GM11168 (cell line): ENCODE measurements around the gene TMEM42.

Experiments
- in situ Hi-C: fragments of 300-500 bp; cut with MboI; formaldehyde crosslinking; loops from one replicate; pipeline ENCODE4 v1.12.0; 2022; ENCODE audit warnings: low sequenced_read_pairs; ENCODE audit not compliant: unreplicated experiment

TMEM42 gene

GRCh38 chr3:44870375-44871061, 8.8 kb downstream of the TMEM42 start:
- in situ Hi-C loops = no loop called here

DNA sequence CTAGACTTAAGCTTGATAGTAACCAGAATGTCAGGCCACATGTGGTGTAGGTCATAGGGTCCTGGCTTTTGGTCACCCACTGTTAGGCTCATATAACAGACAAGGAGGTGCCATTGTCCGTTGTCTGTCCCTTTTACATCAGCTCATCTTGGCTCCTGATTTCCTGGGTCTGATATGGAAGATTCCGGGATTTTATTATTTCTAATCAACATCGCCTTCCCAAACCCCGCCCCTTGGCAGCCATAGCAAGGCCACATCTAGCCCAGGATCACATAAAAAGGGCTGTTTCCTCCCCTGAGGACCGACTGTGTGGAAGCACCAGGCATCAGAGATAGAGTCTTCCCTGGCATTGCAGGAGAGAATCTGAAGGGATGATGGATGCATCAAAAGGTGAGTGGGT, 12.6 kb downstream of the TMEM42 start, which contains the start of gene TGM4:
TGM4 (plus strand) TSS at position 301 of the 400 bp plus-strand sequence; CDS start at position 372, 71 bp downstream.
- in situ Hi-C loops = no loop called here

DNA sequence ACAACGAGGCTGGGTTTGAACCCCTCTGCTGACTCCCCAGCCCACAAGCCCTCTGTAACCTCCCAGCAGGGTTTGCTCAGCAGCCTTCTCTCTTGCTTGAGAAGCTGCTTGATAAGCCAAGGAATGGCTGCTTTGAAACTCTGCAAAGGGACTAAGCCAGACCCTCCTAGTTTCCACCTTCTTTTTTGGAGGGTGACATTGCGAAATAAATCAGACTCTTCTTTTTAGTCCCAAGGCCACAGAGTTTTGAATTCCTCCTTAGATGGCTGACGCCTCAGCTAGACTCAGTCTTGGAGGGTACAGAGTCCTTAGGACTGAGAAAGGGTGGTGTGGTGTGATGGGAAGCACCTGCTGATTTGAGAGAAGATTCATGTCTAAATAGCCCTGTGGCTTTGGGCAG, 13.9 kb downstream of the TMEM42 start:
- in situ Hi-C loops = no loop called here

DNA sequence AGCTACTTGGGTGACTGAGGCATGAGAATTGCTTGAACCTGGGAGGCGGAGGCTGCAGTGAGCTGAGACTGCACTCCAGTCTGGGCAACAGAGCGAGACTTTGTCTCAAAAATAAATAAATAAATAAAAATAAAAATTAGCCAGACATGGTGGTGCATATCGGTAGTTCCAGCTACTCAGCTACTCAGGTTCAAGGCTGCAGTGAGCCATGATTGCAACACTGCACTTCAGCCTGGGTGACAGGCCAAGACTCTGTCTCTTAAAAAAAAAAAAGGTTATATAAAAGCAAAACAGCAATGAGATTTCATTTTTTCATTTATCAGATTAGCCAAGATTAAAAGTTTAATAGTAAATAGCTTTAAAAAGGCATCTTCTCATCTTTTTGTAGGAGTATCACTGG, 15.6 kb downstream of the TMEM42 start:
- in situ Hi-C loops = no loop called here

DNA sequence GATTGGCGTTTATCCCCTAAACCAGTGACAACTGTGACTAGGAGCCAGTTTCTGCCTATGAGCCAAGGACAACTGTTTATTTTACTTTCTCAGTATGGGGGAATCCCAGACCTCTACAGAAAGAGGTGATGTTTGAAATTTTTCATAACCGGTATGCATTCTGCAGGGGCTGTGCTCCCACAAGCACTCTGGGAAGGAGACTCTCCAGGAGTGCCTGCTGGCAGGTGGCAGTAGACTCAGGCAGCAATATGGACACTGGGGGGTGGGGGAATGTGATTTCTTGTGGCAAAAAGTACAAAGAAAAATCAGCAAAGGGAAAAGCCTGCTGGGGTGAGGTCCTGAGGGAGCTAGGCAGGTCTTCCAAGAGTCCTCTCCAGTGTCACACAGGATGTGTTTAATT, 18.6 kb downstream of the TMEM42 start:
- in situ Hi-C loops = no loop called here

GRCh38 chr3:44883213-44883955, 21.7 kb downstream of the TMEM42 start:
- in situ Hi-C loops = no loop called here

DNA sequence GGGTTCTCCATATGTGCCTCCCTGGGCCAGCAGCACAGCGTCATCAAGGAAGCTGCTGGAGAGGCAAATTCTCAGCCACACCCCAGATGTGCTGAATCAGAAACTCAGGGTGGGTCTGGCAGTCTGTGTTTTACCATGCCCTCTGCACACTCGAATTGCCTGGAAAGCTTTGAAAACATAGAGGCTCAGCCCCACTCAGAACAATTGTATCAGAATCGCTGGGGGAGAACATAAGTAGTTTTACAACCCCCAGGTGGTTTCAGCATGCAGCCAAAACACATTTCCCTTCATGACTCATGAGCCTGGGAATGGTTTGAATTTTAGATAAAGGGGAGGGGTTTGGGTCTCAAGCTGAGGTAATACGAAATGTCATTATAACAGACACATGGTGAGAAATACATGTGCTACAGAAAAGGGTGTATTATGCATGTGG, 22.3 kb downstream of the TMEM42 start:
- in situ Hi-C loops = no loop called here

- in situ Hi-C loops = no loop called here
Observed at GRCh38 chr3:44885618-44886017, 23.9 kb downstream of the TMEM42 start.

GRCh38 chr3:44886561-44886960, 24.8 kb downstream of the TMEM42 start:
- in situ Hi-C loops = no loop called here

GRCh38 chr3:44887101-44887500, 25.4 kb downstream of the TMEM42 start:
- in situ Hi-C loops = no loop called here

DNA sequence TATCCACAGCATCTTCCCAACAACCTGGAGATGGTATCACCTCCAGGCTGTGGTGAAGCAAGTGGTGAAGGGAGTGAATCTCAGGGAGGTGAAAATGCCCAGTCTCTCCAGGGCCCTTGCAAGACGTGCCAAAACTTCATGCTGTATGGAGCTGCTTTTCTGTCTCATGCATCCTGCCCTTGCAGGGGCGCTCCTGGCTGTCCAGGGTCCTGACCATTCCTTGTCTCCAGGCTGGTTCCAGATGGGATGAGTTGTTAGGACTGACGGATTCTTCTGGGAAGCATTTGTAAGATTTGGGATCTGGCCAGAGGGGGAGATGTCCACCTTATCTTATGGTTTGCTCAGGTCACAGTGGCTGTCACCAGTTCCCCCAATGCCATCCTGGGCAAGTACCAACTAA, 28.5 kb downstream of the TMEM42 start:
- in situ Hi-C loops = no loop called here

DNA sequence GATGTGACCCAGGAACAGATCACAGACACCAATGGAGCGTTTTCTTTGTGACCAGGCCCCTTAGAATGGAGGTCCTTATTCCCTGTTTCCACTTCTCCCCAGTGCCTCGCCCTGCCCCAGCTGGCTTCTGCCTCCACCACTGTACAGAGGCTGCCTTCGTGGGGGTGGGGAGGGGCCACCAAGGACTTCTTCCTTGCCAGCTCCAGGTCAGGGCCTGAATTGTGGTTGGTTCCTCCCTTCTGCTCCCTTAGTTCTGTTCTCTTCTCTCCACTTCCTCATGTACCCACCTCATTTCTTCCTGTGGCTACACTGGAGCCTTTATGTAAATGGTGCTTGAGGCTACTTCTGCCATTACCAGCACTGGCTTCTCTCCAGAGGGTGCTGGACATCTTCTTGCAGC, 29.1 kb downstream of the TMEM42 start:
- in situ Hi-C loops = no loop called here

DNA sequence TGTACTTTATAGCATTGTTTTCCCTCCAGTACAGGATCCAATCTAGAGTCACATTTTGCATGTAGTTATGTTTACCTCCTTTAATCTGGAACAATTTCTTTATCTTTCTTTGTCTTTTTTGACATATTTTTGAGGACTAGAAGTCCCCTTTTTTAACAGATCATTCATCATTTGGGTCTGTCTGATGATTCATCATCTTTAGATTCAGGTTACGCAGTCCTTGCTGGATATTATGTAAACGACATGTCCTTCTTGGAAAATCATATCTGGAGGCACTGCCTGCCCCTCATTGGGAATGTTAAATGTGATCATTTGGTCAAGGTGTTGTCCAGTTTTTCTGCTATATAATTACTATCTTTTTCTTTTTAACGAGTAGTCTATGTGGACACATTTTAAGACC, 31.0 kb downstream of the TMEM42 start:
- in situ Hi-C loops = no loop called here

DNA sequence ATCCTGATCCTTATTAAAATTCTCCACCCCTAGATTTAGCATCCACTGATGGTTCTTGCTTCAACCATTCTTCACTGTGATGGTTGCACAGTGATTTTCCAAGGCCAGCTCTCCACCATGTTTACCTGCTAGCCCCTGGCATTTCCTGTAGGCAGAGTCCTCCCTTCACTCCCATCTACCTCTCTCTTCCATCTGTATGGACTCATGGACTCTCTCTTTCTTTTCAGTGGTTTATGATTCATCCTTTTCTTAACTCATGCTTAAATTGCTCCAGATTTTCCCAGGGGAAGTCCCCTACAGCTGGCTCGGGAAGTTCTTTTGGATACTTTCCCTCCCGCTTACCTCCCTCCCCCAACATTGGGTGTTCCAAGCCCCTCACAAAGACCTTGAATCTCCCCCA, 31.4 kb downstream of the TMEM42 start:
- in situ Hi-C loops = no loop called here

DNA sequence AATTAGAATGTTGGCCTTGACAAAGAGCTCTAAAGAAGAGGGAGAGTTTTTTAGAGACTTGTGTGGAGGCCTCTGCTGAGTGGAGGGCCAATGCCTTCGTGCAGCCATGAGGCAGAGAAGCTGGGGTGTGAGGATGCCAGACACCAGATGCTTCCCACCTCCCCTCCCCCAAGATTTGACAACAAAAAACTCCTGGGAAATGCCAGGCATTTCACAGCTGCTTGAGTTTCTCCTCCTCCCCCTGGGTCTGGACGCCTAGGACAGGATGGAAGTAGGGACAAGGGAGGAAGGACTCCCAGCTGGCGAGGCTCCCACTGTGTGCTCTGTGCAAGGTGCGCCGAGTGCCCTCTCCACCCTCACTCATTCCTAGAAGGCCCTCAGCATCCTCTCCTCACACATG, 32.8 kb downstream of the TMEM42 start:
- in situ Hi-C loops = no loop called here

DNA sequence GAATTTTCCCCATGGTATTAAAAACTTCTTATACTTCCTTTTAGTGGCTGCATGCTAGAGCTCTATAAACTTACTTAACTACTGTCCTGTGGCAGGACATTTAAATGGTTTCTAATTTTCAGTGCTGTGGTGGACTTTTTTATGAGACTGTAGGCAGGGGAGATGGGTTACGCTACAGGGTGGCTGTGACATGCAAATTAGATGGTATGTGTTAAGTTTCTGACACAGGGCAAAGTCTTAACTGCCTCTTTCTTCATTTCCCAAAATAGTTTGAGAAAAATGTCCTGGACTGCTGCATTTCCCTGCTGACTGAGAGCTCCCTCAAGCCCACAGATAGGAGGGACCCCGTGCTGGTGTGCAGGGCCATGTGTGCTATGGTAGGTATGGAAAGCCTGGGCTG, 34.7 kb downstream of the TMEM42 start:
- in situ Hi-C loops = no loop called here

DNA sequence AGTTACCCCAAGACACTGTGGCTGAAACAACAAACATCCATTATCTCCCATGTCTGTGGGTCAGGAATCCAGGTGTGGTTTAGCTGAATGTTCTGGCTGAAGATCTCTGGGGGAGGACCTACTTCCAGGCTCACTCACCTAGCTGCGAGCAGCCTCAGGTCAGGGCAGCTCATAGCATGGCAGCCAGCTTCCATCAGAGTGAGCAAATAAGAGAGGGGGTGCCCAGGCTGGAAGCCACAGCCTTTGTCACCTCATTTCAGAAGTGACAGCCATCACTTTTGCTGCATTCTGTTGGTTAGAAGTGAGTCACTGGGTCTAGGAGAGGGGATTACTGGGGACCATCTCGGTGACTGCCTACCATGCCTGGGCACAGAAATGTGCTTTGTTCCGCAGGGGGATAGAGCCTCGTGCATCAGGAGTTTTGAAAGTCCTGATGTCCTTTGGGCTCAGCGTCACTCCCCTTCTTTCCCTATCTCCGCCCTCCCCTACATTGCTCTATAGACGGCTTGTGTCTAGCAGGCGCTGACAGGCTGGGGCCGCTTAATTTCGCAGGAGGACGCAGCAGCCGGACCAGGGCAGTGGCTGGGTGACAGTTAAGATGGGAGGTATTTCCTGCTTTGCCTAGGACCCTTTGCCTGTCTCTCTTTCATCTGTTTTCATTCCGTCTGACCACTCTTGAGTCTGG, 38.1 kb downstream of the TMEM42 start:
- in situ Hi-C loops = loop anchor here (25.0 kb wide), 1 partner anchor 363 kb away; no protein-coding TSS in a partner anchor

GRCh38 chr3:44902628-44903027, 40.9 kb downstream of the TMEM42 start:
- in situ Hi-C loops = loop anchor here (25.0 kb wide), 1 partner anchor 365 kb away; no protein-coding TSS in a partner anchor

DNA sequence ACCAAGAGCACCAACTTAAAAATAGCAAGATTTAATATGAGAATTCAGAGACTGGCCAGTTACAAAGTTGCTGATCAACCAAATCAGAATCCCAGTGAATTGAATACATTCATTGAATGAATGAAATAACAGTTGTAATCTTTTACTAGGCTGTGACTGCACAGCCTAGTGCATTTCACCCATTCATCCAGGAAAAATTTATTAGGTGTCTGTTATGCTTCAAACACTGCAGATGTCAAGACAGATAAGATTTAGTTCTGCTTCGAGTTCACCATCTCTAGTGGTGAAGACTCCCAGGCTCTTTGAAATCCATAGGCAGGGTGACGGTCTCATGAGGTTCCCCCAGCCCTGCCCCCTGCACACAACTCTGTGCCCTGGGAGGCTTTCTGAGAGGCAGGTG, 41.6 kb downstream of the TMEM42 start:
- in situ Hi-C loops = loop anchor here (25.0 kb wide), 1 partner anchor 366 kb away; no protein-coding TSS in a partner anchor

GRCh38 chr3:44903751-44904150, 42.0 kb downstream of the TMEM42 start:
- in situ Hi-C loops = loop anchor here (25.0 kb wide), 1 partner anchor 366 kb away; no protein-coding TSS in a partner anchor
